NCI-H82 (cell line): ENCODE measurements around the gene PIKFYVE.
"Not testable (repeated sequence)": the region's sequence is repeated elsewhere in the genome, so short reads cannot be mapped to it uniquely, and the experiment has no call there.

Source experiments
- DNase-seq: peaks from one replicate; lab custom pipeline; 2025; lab: John Stamatoyannopoulos, UW

Gene PIKFYVE

DNA sequence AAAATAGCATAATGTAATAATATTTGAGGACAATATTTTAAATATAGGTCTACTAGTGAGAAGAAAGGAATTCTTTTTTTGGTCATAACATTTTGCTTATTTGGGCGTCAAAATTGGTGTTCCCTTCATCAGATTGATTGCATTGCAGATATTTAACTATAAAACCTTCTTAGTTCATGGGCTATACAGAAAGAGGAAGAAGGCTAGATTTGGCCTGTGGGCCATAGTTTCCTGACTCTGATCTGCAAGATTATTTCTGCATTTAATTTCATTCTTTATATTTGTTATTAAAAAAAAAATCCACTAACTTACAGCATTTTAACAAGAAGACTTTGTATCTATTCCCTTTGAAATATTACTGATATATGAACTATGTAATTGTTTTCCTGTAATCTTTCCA, 31.9 kb downstream of the PIKFYVE start:
- DNase-seq, result no peak

DNA sequence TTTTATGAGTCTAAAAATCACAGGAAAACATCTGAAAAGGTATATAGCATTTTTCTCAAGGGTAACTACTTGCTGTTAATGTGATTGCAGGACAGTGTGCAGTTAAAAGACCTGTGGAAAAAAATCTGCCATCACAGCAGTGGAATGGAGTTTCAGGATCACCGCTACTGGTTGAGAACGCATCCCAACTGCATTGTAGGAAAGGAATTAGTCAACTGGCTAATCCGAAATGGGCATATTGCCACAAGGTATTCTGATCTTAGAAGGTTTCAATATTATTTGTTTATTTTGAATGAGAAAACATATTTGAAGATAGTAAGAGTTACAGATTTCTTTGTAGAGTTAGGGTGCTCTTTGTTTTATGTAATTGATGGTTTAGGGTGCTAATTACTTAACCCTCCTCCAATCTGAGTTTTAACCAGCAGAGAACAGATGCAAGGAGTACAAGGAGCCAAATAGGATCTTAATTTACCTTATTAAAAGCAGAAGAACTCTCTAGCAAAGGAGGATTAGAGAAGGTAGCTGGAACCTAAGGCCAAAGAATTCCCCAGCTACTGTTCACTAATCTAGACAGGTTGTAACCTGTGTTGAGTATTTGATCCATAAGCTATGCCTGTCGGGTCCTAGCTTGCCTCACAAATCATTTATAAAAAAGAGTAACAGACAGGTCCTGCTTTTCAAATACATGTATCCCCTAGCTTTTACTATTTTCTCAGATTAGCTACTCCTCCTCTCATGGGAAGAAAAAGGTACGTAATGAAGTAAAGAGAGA, 35.0 kb downstream of the PIKFYVE start:
- peak; percentile 91 for DNase-seq

DNA sequence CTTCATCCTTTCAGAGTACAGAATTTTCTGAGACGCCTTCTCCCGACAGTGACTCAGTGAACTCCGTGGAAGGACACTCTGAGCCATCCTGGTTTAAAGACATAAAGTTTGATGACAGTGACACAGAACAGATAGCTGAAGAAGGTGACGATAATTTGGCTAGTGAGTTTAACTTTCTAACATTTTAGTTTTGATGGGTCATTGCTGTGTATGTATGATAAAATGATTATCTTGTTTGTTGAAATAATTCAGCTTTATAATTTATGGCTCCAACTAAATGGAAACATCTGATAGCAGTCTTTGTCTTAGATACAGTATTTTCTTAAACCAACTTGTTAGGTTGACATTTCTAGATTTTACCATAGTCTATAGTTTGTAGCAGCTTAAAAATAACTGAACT, 38.1 kb downstream of the PIKFYVE start:
- DNase-seq, result no peak

DNA sequence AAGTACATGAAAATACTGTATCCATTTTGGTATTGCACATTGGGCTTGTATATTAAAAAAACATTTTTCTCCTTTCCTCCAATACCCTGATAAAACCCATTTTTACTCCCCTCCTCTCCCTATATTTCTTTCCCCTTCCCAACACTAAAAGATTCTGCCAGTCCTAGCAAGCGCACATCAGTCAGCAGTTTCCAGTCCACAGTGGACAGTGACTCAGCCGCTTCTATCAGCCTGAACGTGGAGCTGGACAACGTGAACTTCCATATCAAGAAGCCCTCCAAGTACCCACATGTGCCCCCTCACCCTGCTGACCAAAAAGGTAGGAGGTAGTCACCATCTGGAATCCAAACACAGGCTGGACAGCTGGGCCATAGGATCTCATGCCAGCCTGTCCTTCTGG, 38.6 kb downstream of the PIKFYVE start:
- no peak for DNase-seq

DNA sequence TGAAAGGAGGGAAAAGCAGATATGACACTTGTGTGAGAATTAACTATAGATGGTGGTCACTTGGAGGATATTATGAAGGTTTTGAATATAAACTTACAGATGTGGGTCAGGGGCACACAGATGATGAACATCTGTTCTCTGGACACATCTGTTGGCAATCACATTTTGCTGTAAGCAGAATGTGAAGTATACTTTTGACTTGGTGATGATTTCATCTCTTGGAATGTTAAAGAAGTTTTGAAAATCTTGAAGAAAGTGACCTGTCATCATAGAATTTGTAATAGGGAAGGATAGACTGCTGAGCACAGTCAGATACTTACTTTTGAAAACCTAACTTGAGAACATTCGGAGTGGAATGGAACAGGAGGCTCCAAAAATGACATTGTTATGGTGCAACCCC, 40.2 kb downstream of the PIKFYVE start:
- no peak for DNase-seq

DNA sequence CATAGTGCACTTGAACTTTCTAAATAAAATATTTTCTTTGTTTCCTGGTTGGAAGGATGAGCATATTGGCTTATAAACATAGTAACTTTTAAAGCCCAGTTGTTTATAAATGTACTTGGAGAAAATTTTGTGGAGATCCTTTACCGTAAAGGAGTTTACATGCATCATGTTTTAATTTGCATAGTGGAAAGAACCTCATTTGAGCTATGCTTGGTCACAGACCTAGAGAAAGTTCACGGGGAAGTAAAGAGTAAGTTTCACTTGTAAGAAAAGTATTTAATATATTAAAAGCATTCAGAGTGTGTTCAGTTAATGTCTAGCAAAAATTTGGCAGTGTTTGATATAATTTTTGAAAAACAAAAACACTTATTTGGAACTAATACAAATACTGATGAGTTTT, 45.3 kb downstream of the PIKFYVE start:
- DNase-seq, result no peak

DNA sequence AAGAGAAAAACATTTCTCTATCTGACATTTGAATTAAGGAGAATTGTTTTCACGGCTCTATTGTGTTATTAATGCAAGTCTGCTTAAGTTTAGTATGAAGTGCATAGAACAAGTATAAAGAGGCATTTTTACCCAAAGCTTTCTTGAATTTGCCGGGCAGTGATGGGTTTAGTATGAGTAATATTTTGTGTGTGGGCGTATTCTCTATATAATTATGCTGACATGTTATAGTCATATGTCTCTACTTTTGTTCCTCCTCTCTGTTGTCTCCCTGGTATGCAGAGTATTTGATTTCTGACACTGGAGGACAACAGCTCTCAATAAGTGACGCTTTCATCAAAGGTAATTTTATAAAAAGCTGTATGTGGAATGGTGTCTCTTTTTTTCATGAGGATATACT, 45.9 kb downstream of the PIKFYVE start:
- no peak for DNase-seq

DNA sequence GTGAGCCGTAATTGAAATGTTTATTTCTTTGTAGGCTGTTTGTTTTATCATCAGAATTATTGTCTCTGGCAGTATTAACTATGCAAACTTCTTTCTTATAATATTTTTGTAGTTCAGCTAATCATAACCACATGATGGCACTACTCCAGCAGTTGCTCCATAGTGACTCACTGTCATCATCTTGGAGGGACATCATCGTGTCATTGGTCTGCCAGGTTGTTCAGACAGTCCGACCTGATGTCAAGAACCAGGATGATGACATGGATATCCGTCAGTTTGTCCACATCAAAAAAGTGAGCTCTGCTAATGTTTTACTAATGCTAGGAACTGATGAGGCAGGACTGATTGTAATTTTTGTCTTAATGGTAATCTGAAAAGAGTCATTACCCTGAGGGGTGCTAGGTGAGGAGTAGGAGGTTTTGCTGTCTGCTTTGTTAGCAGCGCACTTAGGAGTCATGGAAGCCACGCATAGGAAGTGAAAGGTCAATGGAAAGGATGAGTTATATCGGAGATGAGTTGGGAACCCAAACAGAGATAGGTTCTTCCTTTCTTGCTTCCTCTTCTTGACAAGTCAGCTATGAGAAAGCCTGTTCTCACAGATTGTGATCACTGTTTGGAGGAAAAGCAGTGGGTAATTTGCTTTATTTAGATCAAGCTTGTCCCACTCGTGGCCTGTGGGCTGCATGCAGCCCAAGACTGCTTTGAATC, 49.2 kb downstream of the PIKFYVE start:
- DNase-seq, result no peak

DNA sequence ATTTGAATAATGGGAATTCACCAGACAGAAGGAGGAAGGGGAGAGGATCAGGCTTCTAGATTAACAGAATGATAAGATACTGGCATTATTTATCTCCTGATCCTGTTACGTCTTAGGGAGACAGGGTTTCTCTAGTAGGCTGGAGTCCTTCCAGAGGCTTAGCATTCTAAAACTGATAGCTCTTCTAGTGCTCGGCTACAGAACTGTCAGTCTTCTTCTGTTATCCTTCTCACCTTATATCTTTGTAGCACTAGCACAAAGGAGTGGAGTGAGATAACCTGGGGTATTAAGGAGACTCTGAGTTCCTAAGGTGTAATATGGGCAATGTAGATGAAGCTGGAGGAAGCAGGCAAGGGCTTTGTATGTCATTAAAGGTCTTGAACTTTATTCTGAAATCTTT, 52.1 kb downstream of the PIKFYVE start:
- peak; percentile 94 for DNase-seq

DNA sequence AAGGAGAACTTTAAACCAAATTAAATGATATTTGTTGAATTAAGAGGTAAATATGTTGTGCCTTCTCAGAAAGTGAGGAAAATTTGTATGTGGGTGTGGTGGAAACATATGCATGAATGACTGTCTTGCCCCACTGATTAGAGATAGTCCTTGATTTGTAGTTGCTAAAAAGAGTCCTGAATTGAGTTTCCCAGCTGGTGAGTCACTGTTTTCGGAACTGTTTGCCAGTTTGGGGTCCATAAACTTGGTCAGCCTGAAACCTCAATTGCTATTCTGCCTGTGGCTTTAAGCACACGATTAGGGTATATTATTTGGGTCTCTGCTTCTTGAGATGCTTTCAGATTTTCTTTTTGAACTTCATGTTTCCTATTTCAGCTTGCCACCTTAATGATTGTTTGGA, 53.3 kb downstream of the PIKFYVE start:
- DNase-seq, result no peak

DNA sequence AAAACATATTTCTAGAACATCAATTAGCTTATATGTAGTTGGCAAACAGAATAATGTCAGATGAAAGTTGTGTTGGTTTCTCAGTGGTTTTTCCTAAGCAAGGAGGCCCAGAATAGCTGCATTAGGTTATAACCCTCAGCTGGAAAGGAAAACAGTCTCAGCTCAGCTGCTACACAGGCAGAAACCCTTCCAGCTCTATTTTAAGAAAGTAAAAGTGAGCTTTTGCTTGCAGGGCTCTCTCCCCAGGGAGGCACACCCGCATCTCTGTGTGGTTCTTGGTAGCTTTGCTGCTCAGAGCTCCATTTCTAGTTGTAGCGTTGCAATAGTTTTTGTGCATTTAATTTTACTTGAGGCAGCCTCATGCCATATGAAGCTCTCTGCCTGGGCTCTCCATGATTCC, 54.6 kb downstream of the PIKFYVE start:
- DNase-seq, result no peak

DNA sequence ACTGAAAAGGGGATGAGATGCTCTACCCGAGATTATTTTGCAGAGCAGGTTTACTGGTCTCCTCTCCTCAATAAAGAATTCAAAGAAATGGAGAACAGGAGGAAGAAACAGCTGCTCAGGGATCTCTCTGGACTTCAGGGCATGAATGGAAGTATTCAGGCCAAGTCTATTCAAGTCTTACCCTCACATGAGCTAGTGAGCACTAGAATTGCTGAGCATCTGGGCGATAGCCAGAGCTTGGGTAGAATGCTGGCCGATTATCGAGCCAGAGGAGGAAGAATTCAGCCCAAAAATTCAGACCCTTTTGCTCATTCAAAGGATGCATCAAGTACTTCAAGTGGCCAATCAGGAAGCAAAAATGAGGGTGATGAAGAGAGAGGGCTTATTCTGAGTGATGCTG, 60.0 kb downstream of the PIKFYVE start:
- no peak for DNase-seq

DNA sequence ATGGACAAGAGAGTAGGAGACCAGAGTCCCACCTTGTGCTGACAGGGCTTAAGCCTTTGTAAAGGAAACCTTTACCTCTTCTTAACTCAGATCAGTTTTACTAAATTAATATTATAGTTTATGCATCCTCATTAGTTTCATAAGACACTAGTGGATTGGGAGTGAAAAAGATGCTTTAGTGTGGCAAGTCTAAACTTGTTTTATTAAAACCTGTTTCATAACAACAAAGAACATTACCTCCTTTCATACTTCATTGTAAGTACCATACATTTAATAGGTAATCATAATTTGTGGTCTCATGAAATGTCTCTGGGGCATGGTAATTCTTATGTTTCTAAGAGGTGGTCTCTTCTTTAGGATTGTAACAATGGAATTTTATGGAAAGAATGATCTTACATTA, 63.4 kb downstream of the PIKFYVE start:
- DNase-seq, result no peak

DNA sequence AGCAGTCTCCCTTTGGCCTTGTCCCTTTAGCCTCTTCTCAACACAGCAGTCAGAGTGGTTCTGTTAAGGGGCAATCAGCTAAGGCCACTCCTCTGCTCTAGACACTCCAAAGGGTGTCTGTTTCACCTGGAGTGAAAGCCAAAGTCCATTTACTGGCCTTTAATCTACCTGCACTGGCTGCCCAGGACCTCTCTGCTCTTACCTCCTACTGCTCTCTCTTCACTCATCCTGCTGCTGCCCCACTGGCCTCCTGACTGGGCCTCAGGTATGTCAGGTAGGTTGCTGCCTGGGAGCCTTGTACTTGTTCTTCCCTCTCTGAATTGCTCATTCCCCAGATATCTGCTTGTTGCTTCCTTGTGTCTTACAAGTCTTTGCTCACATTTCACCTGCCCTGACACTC, 68.2 kb downstream of the PIKFYVE start:
- no peak for DNase-seq

DNA sequence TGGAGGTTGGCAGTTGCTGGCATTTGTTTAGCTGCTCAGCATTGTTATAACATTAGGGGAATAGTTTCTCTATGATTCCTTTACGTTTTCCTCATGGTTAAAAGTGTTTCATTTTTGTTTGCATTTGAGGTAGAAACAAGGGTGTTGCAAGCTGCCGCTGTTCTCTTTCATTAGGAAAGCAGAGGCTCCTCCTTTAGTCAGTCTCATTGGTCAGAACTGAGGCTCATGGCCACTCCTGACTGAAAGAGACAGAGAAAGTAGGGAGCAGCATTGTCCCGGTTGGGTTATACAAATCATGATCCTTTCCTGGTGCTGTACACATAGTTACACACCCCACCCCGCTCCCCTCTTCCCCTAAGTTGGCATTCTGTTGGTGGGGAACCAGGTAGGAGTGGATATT, 80.7 kb downstream of the PIKFYVE start:
- DNase-seq, result no peak

DNA sequence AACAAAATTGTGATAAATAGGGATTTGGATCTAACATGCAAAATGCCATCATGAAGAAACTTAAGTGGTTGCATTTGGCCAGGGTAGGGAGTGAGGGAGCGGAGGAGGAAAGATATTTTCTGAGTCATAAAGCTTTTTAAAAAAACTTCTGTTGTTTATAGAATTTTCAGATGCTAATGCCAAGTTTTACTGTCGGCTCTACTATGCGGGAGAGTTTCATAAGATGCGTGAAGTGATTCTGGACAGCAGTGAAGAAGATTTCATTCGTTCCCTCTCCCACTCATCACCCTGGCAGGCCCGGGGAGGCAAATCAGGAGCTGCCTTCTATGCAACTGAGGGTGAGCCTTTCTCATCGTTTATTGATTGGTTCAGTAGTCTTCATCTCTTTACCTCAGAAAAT, 84.6 kb downstream of the PIKFYVE start:
- DNase-seq, result no peak

DNA sequence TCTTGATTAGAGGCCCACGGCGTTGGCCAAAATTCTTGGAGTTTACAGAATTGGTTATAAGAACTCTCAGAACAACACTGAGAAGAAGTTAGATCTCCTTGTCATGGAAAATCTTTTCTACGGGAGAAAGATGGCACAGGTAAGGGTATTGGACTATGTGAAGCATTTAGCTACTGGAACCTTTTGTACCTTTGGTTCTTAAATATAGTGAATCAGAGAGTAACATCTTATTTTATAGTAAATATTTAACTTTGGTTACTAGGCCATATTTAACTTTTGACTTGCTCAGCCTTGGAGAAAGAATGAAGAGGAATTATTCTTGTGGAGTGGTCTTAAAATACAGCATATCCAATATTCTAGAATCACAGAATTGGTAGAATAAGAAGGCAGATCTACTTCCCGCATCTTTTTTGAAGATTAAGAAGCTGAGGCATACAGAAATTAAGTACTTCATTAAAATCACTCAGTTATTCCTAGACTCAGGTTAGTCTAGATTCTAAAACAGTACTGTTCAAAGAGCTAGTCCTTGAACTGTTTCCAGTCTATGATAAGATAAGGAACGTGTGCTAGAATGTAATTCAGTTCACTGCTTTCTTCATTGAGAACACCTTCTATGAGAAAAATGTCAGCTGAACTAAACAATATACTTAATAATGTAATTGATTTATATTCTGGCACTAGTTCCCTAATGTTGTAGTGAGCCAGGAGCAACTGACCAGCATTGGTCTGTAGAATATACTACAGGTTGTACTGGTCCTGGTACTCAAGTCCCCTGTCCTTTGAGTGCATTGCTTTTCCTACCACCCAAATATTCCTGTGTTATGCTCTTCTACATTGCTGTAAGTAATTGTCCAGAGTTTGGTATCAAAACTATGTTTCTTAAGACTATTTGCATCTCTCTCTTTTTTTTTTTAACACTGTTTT, 86.9 kb downstream of the PIKFYVE start:
- no peak for DNase-seq

DNA sequence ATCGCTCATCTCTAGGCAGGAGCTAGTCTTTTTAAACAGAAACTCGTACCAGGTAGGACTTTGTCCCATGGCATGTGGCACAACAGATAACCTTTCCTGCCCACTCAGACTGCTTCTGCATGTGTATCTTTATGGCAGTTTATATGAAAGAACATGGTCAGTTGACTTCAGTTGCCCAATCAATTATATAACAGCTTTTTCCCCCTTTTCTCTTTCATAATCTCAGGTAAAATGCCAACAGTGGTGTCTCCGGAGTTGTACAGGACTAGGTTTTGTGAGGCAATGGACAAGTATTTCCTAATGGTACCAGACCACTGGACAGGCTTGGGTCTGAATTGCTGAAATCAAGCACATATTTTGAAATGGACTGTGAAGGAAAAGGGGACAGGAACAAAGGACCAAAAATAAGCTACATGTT, 88.9 kb downstream of the PIKFYVE start:
- no peak for DNase-seq

DNA sequence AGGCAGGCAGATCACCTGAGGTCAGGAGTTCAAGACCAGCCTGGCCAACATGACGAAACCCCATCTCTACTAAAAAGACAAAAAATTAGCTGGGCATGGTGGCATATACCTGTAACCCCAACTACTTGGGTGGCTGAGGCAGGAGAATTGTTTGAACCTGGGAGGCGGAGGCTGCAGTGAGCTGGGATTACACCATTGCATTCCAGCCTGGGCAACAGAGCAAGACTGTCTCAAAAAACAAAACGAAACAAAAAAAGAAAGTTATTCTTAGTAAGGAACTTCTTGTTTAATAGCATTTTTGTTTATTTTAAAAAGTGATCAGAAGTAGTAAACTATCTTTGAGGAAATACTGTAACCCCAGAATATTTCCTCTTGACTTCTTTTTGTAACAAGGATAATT, 90.4 kb downstream of the PIKFYVE start:
- not testable (repeated sequence) for DNase-seq

DNA sequence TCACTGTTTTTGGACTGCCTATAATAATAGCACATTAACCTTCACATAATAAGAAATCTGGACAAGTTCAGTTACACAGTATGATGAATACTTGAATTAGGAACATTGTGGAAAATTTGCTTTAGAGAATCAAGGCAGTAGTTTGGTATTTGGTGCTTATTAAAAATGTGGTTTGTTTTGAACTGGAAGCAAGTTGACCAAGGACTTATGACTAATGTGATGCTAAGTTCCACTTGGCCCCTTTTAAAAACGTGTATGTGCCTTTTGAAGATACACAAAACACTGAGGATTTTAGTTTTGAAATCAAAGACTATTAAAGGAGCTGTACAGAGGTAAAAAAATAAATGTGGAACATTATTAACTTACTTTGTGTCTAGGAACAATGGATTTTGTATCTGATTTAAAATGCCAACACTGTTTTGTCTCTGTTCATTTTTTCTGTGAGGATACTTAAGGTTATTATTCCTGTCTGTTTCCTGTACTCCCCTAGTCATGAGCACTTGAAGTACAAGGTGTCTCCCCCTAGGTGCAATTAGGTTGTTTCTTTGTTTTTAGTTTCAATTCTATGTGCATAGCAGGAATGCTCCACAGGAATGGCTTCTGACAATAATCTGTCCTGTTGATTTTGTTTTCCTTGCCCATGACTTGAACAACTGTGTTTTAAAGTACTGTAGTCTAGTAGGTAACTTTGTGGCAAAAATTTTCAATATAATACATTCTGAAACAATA, 91.0 kb downstream of the PIKFYVE start:
- DNase-seq, result no peak

DNA sequence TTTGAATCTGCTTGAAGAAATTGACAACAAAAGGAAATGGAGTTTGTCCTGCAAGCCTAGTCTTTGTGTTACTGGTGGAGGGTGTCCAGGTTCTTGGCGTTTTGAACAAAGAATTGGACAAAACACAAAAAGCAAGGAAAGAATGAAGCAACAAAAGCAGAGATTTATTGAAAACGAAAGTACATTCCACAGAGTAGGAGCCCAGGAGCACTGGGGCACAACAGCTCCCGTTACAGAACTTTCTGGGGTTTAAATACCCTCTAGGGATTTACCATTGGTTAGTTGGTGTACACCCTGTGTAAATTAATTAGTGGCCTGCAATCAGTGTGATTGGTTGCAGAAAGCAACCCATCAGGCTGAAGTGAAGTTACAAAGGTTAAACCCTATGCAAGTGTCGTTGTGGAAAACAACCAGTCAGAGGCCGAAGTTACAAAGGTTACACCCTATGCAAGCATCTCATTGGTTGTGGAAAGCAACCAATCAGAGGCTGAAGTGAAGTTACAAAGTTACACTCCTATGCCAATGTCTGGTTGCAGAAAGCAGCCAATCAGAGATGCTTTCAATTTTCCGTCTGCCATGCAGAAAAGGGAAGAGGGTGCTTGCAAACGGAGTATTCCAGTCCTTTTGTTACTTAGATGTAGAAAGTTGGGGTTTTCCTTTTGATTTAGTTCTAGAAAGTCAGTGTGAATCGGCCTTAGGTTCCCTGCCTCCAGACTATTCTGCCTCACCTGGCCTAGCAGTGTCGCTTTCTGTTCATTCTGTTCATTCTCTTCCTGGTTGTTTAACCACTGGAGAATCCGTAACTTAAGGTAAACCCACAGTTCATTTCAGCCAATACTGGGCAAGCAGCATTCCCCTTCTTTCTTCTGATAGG, 92.9 kb downstream of the PIKFYVE start:
- DNase-seq, result no peak
